Measurements from ENCODE around the gene MAGIX.

The MAGIX gene

DNA sequence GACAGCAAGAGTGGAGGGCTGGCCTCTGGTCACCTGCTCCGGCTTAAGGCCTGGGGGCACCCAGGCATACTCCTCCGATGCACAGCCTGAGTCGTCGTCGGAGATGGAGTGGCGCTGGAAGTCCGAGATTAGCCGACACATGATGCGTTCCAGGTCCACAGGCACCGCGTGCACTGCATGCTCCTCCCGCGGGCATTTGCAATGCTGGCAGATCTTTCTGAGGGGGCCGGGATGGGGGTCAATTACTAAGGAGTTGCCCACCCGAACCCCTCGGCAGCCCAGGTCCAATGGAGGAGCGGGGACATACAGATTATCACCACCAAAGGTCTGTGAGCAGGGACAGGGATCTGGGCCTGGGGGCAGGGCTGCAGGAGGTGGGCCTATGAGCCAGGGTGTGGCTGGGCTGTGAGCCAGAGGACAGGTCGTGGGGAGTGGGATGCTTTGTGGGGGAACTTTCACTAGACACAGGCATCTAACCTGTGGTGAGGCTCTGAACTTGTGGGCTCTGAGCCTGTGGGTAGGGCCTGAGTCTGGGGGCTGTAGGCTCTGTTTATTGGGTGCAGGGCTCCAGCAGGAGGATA, 21.2 kb downstream of the MAGIX start:
- no peak for DNase-seq (ENCODE audit: low read depth in 2 of 2)

DNA sequence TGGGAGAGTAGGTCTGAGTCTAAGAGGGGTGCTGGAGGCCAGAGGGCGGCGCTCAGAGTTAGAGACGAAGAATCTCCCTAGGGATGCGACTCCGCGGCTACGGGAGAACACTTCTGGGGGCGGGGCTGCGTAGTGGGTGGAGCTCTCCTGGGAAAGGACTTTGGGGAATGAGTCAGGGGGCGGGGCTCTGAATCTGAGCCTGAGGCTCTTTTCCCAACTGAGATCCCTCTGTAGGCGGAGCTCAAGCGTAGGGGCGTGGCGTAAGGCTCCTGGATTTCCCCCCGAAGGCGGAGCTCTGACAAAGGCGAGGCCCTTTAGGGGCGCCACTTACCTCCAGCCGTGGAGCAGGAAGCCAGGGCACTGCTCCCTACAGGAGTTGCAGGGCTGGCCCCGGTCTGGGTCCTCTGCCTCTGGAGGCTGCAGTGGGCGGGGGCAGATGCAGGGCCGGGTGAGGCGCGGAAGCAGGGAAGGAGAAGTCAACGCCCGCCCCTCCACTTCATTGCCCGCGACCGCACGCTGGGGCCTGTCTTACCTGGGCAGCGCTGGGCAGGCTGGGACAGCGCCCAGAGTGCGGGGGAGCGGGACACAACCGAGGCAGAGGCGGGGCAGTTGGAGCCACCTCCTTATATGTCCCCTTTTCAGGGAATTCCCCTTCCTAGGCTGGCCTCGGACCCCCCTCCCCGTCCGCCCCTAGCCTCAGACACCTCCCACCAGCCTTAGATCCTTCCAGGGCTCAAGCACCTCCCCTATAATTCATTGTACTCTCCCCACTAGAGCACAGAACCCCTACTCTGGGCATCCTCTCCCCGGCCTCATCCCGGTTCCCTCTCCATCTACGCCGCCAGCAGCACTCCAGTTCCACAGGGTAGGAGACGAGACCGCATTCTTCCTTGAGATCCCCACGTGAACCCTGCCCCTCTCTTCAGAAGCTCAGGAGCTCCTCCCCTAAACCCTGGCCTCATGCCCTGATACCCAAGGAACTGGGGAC, 22.0 kb downstream of the MAGIX start:
- DNase-seq (ENCODE audit: low read depth in 2 of 2), result no peak

DNA sequence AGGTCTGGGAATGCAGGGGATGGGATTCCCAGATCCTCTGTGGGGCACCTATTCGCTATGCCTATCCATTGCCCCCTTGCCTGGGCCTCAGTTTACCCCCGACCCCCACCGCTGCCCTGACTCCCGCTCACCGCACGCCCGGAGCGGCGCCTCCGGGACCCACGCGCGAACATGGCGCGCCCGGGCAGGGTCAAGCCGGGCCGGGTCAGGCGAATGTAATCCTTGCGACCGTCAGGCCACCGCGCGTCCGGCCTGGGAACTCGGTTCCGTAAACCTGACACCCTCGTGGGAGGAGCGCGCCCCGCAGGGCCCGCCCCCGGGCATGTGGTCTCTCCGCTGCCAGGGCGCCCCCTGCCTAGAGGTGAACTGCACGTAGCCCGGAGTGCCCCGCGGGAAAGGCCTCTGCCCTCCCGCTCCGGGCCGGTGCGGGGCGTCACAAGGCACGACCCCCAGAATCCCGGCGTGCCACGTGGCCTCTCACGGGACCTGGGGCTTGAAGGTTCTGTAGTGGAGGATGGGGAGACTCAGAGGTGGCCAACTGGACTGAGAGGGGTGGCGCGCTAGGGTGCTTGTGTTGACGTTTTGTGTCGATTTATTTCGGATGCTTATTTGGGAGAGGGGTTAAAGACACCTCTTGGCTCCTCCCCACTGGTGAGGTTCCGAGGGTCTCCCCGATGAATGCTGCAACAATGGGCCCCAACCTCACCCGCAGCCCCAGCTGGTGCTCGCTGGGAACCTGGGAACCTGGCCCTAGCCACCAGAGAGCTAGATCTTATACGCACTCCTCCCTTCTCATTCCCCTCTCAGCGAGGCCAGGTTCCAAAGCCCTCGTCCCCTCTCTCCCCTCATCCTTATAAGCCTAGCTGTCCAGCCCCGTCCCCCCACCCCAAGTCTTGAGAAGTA, 23.8 kb downstream of the MAGIX start, which contains the start of gene PRICKLE3:
Gene PRICKLE3, minus strand, starts transcription at position 249 of the 903 bp plus-strand sequence. Its CDS starts 76 bp downstream, at position 173.
- peak in 1 of 2 donors; percentile 53 for DNase-seq (ENCODE audit: low read depth in 2 of 2)

DNA sequence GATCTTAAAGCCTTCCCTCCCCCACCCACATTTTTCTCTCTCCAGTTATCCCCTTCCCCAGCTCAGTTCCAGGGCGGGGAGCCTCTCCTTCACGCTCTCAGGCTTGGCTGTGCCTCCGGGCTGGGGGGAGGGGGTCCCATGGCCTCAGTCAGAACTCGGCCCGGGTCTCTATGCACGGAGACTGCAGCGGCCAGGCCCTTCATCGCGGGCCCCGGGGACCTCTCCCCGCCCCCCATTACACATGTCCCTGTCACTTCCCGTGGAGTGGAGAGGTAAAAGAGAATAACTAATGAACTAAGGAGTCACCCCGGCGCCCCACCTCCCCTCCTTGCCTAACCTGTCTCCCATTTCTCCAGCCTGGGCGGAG, 24.5 kb downstream of the MAGIX start:
- no peak for DNase-seq (ENCODE audit: low read depth in 2 of 2)

DNA sequence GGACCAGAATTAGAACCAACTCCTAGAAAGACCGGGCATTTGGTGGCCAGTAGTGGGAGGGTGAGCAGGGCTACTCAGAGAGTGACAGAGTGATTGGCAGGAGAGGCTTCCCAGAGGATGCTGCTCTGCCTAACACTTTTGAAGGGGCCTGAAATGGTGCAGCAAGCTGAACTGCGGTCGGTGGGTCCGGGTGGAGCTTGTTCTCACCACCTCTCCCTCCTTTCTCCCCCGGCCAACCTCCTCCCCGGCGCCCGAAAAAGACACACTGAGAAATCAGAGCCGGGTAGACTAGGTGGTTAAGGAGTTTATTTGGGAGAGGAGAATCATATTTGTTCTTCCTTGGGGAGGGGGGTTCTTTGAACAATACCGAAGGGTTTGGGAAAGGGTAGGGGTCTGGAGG, 25.0 kb downstream of the MAGIX start:
- DNase-seq (ENCODE audit: low read depth in 2 of 2), result no peak

DNA sequence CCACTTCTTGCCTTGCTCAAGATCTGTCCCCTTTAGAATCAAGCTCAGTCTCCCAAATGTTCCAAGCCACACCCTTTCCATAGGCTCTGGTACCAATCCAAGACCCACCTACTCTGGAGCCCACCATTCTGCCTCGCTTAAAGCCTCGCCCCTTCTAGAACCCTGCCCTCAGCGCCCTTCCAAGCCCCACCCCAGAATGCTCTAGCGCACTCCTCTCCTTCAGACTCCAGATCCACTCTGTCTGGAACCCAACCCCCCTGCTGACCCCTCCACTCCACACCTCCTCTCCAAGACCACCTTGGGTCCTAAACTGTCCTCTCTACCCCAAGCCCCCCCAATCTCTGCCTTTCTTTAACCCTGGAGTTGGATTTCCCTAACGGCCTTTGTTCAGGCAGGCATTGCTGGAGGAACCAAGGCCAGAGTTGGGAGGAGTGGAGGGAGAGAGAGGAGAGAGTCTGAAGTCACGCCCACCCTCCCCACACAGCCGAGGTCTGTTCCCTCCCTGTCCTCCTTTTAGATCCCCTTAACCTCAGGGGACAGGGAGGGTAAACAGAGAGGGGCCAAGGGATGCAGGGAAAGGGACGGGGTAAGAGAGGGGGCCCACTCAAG, 26.0 kb downstream of the MAGIX start:
- DNase-seq (ENCODE audit: low read depth in 2 of 2), result no peak

DNA sequence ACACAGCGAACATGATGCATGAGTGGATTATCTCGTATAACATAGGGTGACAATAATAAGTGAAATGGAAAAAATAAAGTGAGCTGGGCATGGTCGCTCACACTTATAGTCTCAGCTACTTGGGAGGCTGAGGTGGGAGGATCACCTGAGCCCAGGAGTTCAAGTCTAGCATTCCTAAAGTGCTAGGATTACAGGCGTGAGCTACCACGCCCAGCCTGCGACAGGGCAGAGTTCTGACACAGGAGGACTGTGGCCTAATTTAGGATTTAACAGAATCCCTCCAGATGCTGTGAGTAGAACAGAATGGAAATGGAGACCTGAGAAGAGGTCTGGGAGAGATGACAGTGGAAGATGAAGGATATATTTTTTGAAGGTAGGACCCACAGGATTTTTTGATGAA, 27.0 kb downstream of the MAGIX start:
- no peak for DNase-seq (ENCODE audit: low read depth in 2 of 2)

DNA sequence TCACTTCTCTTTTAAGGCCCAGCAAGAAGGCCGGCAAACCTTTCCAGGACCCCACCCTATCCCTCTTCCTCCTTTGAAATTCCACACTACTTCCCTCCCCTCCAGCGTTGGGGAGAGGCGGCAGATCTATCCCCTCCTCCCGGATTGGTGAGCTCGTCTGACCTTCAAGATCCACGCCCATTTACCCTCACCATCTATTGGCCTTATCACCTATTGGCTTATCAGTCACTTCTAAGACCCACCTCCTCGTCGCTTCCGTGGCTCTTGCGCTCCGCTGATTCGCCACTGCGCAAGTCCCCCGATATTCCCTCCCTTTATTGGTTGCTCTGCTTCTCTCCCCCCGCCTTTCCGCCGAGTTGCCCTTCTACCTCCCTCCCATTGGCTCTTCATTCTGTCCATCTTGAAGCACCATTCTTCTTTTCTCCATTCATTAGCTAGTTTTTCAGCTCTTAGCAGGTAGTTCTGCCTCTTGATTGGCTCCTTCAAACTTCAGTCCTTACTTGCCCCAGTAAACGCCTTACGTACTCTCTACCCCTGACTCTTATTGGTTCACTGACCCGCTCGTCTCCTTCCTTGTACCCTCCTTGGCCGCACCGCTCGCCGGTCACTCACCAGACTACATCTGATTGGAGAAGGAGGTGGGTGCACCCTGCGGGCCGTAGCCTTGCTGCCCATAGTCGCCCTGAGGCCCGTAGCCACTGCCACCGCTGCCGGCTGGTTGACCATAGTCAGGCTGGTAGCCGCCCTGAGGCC, 28.4 kb downstream of the MAGIX start:
- peak; percentile 69 to 80 for DNase-seq (ENCODE audit: low read depth in 2 of 2)

DNA sequence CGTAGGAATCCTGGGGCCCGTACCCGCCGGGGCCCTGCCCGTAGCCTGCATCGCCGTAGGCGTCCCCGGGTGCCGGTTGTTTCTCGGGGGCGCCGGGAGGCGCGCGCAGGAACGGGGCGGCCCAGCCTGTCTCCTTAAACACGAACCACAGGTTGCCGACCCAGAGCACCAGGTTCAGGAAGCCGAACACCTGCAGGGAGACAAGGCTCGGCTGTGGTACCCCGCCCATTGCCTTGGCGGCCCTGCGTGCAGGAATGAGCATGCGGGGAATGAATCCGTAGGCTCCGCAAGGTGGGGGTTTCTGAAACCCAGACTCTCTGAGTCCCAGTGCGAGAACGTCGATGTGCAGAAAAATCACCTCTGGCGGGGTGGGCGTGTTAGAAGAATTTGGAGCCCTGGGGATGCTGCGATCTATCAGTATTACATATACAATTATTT, 29.0 kb downstream of the MAGIX start:
- DNase-seq (ENCODE audit: low read depth in 2 of 2), result no peak

DNA sequence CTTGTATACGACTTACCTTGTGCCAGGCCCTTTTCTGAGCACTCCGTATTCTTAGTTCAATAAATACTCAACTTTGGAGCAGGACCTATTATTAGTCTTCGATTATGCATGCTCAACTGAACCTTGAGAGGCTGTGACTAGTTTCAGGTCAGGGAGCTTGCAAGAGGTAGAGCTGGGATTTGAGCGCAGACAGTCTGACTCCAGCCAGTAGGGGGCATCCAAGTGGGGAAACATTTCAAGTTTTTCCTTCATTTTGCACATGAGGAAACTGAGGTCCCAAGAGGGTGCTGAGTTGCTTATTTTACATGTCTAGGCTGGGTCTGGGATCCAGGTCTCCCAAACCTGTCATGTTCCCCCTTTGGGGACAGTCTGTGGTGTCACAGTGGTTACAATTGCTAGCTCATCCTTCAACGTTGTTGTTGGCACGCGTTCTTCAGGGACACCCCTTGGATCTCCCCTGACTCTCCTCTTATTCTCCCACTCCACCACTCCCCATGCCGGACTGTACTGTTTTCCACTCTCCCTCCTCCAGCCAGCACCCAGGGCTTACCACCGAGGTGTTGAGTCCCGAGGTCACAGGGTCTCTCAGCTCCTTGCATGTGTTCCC, 30.3 kb downstream of the MAGIX start:
- no peak for DNase-seq (ENCODE audit: low read depth in 2 of 2)

DNA sequence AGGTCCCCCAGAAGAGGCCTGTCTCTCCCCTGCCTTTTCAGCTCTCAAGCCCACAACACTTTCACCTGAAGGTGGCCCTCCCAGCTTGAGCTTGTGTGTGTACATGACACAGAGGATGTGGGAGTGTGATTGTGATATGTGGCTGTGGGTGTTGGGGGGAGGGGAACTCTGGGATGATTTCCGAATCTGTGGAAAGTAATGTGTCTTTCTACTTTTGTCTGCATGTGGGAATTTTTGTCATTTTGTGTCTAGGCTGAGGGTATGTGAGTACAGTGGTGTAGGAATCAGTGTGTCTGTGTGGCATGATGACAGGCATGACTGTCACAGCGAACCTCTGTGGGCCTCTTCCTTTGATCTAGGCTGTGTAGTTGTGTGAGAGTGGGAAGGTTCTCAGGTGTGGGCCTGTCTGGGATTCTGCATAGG, 31.0 kb downstream of the MAGIX start:
- DNase-seq (ENCODE audit: low read depth in 2 of 2), result no peak

DNA sequence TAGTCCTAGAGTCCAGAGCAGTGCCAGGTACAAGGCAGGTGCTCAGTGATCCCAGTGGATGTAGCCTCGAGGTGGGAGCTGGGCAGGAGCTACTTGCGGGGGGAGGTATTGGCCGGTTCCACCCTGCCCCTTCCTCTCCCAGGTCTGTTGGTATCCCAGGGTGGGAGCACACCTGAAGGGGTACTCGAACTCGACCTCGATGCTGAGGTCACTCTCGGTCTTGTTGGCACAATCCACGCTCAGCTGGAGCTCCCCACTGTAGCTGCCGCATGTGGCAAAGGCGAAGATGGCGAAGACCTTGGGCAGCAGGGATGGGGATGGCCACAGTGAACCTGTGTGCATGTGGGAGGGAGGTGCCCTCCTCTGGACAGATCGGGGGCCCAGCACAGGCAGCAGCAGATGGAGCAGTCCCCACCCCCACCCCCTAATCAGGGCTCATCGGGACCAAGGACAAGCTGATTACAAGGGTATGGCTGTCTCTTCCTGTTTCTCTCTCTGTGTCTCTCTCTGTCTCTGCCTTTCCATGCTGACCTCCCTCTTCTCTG, 35.1 kb downstream of the MAGIX start:
- no peak for DNase-seq (ENCODE audit: low read depth in 2 of 2)

DNA sequence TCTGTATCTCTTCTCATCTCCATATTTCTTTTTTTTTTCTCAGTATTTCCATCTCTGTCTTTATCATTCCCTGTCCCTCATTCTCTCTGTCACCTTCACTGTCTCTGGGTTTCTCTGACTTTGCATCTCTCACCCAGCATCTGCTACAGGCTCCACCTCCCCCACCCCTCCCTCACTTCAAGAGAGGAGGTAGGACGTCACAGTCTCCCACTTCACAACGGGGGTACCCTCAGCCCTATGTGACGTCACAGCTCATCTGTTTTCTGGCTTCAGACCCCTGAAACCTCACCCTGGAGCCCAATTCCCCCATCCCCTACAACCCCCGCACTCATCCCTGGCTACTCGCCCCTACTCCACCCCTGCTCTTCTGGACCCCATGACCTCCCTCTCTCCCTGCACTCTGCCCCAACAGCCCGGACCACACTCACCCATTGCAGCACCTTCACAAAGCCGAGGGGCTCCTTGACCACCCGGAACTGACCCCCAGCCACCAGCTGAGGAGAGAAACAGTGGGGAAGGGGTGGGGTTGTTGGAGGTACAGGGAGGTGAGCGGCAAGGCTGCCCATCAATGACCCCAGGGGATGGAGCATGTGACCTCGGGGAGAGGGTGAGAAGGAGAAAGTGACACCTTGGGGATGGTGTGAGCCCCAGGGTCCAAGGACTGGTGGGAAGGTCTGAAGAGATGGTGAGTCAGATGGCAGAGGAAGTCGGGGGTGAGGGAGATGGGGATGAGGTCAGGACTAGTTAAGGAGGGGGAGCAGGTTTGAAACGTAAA, 36.2 kb downstream of the MAGIX start:
- DNase-seq (ENCODE audit: low read depth in 2 of 2), result no peak

DNA sequence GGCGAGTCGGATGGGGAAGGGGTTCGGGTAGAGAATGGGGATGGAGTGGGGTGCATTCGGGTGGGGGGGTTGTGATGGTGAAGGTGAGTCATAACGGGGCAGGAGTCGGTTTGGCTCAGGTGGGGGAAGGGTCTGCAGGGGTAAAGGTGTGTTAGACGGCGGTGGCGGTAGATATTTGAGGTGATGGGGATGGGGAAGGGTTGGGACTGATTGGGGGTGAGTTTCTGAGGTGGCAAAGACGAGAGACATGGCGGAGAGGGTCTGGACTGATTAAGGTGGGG, 36.7 kb downstream of the MAGIX start:
- DNase-seq (ENCODE audit: low read depth in 2 of 2), result no peak

DNA sequence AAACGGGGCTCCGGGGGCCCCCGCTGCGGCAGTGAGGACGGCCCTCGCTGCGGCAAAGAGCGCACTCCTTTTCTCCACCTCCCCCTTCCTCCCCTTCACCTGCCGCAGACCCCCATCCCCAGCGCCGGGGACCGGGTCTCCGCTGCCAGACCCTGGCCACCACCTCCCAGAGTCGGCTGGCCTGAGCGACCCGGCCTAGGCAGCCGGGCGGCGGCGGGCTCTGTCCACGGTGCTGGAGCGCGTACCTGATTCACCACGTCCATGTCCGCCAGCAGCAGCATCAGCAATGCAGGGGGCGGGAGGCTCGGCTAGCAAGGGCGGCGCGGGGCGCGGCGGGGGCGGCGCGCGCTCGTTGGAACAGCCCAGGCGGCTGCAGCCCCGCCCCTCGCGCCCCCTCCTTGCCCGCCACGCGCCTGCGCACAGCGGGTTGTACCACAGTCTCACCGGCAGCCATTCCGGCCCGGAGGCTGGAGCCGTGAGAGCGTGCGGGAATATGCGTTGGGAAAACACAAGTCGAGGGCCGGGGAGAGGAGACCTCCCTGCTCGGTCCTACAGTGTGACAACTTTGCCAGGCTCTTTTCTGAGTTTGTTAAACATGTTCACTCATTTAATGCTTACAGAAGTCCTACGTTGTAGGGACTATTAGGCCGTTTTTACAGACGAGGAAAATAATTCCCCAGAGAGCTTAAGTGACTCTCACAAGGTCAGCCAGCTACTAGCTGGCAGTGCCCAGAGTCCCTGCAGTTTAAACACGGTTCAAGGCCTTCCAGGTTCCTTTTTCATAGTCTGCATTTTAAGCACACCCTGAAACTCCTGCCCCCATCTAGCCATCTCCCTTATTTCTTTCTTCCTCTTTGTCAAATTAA, 37.6 kb downstream of the MAGIX start, which contains the start of gene SYP:
Gene SYP, minus strand, starts transcription at position 288 of the 866 bp plus-strand sequence. Its CDS starts 7 bp downstream, at position 281.
- DNase-seq (ENCODE audit: low read depth in 2 of 2), result peak; percentile 75 to 77

DNA sequence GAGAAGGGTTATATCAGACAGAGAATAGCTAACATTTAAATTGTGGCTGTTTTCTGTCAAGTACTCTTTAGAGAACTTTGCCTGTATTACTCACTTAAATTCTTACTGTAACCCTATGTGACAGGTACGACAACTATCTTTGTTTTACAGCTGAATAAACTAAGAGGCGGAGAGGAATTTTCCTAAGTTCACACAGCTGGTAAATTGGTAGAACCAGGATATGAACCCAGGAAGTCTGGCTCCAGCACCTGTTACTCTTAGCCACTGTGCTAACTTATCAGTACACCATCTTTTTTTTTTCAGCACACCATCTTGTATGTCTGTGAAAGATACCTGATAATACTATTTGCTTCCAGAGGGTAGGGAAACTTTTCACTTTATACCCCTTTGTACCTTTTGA, 39.5 kb downstream of the MAGIX start:
- no peak for DNase-seq (ENCODE audit: low read depth in 2 of 2)

DNA sequence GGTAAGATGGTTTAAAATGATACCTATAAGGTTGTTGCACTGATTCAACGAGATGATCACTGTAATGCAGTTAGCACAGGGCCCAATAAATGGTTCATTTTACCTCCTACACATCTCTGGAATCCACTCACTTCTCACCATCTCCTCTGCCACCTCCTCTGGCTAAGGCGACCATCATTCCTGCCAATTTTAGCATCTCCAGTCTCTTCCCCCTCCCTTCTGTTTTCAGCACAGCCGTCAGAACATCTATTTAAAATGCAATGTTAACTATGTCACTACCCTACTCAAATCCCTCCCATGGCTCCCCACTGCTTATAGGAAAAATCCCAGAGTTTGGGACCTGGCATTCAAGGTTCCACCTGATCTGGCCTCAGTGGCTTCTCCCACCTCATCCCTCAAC, 41.0 kb downstream of the MAGIX start:
- no peak for DNase-seq (ENCODE audit: low read depth in 2 of 2)

DNA sequence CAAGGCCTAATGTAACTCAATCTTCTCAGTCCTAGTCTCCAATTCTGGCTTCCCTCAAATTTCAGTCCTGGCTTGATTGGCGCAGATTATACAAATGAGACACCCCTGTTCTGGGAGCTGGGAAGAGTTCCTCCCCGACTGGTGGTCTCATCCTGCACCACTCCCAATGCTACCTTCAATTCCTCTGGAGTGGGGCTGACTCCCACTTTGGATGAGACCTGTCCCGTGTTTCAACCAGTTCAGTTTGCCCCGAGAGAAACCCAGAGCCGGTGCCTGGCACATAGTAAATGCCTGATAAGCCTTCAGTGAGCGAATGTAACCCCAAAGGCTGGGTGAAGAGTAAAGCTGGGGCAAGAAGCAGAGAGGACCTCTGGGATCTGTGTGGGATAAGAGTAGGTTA, 41.5 kb downstream of the MAGIX start:
- DNase-seq (ENCODE audit: low read depth in 2 of 2), result no peak

Measured in stimulated activated CD8-positive, alpha-beta memory T cell treated with anti-CD3 and anti-CD28 coated beads, Interleukin-15, amount 100 ng/mL, for 4 hours (primary cell).